ENCODE data around the gene DLG2.

DLG2 gene

DNA sequence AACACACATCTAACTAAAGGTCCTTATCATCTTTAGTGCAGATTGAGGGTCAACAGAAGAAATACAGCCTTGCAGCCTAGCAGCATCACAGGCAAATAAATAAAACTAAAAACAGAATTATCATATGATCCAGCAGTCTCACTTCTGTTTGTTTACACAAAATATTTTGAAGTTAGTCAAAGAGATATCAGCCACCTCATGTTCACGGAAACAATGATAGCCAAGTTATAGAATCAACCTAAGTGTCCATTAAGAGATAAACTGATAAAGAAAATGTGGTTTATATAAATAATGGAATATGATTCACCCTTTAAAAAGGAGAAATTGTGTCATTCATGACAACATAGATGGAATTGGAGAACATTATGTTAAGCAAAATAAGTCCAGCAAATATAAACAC, 1602.9 kb downstream of the DLG2 start:
- DNase-seq: no peak

DNA sequence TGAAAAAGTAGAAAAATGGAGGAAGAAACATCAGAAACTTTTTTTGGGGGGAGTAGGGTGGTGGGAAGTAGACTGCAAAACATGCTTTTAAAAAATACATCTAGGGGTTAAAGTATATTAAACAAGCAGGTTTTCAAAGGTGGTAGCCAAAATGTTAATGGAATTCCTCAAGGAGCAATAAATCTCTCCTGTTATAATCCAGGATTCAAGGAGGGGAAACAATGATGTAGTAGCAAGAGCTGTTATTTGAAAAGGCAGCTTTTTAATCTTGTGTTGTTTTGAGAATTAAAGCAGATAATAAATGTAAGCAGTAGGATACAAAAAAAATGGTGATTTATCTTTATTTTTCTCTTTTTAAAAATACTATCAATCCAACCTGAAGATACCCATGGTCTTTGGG, 1604.4 kb downstream of the DLG2 start:
- DNase-seq: no peak

DNA sequence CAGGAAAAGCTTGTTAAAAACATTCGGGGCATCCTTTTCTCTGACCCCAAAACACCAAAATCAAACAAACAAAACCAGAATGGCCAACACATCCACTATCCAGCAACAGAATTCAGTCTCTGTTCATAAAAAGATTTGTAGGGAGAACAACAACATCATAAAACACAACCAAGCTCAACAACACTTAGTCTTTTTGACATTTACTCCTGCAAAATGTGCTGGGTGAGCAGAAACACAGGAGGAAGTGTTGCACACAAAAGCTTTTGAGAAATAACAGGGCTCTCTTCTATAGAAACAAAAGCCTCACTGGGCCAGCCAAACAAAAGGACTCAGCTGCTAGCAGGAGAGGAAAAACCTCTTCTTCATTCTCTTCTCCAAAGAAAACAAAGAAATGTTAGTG, 1604.9 kb downstream of the DLG2 start:
- DNase-seq: no peak

DNA sequence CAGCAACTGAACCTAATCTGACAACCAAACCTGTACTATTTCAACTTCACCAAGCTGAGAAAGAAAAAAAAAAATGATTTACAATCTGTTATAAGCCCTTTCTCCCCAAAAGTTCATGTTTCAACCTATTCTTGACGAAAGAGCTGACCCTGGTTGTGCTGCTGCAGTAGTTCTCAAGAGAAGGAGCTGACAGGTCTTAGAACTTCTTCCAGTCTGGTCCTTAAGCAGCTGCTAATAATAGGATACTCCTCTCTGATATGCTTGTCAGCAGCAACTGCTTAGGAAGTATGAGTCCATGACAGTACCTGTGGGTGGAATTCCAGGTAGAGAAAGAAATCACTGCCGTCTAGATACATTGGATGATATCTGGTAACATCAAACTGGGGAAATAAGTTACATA, 1605.9 kb downstream of the DLG2 start:
- DNase-seq: no peak

DNA sequence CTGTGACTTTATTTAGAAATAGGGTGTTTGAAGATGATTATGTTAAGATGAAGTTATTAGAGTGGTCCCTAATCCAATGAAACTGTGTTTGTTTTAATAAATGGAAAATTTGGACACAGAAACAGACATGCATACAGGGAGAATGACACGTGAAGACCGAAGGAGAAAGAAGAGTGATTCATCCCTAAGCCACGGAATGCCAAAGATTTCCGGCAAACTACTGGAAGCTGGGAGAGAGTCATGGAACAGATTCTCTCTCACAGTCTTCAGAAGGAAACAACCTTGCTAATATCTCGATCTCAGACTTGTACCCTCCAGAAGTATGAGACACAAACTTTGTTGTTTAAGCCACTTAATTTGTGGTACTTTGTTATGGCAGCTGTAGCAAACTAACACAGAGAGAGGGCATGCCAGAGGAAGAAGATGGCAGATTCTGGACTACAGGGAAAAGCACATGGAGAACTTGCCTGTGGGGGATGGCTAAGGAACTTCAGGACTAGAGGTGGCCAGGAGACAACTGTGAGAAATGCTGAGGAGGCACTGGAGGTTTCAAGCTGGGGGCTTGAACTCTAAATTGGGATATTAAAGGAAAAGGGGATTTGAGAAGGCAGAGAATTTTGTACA, 1607.5 kb downstream of the DLG2 start:
- no peak for DNase-seq

DNA sequence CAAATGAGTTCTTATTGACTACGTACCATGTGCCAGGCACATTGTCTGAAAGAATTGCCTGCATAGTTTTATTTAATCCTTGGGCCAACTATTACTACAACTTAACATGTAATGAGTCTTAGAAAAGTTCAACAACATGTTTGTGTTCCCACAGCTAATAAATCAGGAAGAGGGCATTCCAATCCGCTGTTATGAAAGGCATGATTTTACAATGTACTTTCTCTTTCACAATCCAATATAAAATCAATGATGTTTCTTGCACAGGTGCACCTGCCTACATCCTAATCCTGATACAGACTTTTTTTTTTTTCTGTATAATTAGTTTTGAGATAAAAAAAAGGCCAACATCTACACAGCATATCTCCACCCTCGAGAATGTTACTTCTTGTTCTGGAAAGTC, 1612.6 kb downstream of the DLG2 start:
- DNase-seq: no peak

DNA sequence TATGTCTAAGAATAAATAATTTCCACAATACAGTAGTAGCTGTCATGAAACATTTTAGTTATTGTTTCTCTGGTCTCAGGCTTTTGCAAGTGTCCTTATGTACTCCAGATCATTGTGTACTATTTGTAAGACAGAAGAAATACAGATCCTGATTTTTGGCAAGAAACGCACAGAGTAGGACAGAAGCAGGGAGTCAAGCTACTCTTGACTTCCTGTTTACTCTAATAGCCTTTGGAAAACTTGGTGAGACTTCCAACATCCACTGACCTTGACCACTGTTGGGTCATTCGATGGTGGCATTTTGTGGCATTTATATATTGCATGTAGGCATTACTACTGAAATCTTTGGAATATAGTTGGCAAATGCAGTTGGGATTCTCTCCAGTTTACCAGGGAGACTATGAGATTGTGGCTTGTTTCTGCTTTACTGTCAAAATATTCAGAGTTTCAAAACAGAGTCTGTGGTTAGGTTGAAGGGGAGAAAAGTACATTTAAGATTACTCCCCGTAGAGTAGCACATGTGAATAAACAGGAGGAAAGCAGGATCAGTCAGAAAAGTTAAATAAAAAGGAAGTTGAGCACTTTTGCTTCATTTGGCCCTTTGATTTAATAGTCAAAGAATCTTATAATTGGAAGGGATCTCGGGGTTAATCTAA, 1614.8 kb downstream of the DLG2 start:
- no peak for DNase-seq

DNA sequence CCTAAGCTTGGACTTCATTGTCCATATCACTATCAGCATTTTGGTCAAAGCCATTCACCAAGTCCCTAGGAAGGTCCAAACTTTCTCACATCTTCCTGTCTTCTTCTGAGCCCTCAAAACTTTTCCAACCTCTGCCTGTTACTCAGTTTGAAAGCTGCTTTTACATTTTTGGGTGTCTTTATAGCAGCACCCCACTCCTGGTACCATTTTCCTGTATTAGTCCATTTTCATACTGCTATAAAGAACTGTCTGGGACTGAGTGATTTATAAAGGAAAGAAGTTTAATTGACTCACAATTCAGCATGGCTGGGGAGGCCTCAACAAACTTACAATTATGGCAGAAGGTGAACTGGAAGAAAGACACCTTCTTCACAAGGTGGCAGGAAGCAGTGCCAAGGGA, 1624.0 kb downstream of the DLG2 start:
- no peak for DNase-seq

DNA sequence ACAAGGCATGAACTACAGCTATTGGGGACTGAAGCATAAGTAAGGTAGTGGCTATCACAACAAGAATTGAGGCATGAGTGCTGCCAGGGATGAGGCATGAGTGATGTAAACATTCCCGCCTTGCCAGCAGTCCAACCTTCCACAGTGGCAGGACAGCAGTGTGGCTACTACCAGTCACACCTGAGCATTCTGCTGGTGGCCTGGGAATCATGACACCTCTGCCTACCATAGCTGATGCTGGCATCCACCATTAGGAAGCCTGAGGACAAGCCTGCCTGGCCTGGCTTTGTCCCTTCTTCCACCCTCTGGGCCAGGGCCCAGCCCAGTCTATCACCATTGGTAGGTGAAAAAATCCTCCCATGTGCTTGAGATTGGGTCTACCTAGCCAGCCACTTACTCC, 1628.2 kb downstream of the DLG2 start:
- no peak for DNase-seq

DNA sequence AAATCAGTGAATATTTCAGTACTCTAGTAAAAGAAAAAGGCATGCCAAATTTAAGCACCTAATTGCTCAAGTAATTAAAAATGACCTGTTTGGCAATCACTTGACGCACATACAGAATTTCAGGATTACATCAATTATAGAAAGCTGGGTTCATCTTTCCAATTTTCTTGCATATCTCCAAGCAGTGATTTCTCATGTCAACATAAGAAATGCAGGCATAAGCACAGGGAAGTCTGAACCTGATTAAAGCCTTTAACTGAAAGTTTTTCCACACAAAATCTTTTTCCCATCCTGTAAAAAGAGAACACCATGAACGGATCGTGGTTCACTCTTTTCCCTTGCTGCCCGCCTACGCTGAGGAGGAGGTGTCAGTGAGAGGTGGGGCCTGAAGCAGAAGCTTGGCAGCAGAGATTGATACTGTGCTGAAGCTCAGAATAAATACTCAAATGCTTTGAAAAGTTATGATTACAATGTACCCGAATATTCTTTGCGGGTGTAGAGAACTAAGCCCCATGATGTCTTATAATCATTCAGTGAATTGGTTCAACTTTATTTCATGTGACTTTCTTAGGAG, 1636.9 kb downstream of the DLG2 start:
- DNase-seq: no peak

DNA sequence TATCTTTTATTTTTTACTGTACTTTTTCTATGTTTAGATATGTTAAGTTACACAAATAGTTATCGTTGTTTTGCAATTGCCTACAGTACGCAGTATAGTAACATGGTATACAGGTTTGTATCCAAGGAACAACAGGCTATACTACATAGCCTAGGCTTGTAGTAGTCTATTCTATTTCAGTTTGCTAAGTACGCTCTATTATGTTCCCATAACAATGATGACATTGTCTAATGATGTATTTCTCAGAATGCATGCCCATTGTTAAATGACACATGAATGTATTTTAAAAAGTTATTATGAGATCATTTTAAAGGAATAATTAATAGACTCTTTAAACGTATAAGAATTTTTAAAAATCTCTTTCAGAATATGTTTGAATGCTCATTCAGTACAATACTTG, 1644.3 kb downstream of the DLG2 start:
- DNase-seq: no peak

DNA sequence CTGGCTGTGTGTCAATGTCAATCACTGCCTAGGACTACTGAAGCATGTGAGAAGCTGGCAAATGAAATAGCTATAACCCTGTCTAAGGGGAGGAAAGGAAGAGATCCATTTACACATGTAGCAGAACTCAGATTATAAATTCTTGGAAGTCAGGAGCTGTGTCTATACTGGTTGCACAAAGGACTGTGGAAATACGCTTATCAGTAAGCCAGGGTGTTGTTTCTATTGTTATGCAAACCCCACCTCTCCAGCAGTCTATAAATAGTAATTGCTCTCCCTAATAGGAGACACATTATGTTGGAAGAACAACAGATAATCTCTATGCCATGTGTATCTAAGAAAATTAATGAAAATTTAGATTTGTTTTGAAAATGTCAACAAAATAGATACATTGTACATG, 1647.6 kb downstream of the DLG2 start:
- DNase-seq: no peak

DNA sequence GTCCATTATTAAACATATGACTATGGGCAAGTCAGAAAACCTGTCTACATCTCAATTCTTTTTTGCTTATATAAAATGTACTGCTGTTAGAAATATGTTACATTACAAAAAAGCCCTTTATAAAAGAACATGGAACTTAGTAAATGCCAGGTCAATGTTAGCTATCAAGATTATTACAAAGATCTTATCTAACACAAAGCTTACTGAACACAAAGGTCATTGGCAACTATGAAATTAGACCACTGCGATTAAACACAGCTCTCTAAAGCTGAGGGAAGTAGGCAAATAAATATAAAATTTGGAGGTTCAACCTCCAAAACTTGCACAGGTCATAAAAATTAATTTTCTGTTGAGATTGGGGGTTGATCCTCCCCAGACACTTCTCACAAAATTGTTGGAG, 1648.2 kb downstream of the DLG2 start:
- DNase-seq: no peak

DNA sequence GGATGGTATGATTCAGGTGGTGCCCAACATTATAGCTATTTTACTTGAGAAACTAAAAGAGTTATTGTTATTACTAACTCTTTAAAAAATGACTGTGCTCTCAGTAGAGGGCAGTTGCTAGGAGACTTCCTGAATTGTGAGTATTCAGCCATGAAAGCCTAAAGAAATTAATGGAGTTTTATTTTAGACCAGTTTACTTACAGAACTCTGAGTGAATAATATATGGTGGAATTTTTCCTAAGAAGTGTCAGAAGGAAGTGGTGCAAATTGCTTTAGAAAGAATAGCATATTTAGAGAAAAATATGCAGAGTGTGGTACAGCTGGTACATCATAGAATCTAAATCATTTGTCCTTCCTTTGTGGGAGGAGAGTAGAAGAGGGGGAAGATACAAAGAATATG, 1651.1 kb downstream of the DLG2 start:
- DNase-seq: no peak

DNA sequence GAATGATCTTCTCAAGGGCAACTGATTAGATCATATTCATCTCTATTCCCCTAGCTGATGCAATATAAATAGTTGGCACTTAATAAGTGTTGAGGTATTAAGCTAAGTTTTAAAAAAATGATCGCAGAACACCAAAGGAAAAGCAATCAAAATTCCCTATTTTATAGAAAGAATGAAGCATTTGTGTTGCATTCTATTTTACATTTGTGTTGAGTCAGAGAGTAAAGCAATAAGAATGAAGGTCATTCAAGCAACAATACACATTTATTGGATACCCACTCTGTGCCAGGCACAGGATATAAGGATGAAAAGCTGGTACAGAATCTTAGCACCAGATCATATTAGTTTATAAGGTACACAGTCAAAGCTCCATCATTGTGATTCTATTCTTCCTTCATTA, 1654.6 kb downstream of the DLG2 start:
- DNase-seq: no peak

DNA sequence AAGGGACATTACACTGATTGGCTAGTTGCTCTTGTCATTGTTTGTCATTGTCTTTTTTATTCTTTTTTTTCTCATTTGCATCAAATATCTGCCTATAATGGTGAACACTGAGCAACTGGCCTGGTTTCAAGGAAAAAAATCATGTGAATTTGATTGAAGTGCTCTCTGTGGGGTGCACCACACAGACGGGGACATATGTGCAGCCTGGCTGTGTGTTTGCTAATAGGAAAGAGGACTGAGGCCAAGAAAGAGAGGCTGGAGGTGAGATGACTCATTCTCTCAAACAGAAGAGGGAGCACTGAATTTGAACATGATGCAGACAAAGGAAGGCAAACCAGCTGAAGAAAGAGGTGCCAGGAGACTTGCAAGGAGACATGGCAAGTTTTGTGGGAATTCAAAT, 1656.1 kb downstream of the DLG2 start:
- no peak for DNase-seq

DNA sequence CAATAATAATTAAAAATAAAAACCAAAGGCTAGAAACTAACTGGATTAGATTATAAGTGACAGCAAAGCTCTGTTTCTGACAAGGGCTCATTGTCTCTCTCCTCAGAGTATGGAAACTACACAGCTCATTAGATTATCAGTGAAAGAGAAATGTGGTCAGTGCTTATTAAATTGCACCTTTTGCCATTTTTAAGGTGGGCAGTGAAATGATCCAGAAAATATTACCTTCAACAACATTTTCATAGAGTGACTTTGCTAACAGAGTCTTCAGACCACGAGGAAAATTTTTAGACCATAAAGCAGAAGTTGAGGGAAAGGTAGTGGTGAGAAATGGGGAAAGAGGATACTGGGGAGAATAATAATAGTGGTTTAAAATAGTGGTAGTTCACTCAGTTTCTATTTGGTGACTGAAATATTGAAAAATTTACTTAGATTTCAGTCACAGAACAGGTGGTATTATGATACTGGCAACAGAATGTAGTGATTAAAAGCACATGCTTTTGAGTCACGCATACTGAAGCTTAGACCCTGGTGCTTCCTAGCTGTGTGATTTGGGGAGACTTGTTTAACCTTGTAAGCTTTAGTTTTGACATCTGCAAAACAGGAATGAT, 1657.0 kb downstream of the DLG2 start:
- DNase-seq: no peak

DNA sequence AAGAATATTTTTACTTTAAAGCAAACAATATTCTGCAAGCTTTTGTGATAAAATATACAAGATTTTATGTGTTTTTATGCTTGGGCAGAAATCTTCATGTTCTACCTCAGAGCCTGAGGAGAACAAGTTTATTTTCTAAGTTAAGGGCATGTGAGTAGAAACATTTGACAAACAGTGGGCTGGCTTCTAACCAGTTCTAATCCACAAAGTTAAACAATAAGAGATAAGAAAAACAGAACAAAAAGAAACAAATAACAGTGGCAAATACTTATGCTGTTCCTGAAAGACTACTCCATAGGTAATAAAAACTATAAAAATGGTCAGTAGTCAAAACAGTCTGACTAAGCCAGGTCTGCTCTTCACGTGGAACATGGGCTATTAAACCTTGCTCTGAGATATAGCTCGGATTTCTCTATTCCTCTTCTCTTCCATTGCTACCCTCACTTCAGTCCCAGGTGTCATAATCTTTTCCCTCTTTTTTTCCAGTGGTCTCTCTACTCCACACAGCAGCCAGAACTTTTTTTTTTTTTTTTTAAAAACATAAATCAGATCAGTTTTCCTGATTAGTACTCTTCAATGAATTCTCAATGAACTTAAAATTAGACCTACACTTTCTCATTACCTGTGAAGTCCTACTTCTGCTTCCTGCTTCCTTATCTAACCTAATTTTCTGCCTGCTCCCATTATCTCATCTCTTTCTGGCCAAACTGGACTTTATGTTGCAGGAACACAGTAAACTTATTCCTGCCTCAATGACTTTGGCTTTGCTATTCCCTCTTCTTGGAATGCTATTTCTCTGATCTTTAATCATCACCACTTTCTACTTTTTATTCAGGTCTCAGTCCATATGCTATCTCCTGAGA, 1669.9 kb downstream of the DLG2 start:
- no peak for DNase-seq

DNA sequence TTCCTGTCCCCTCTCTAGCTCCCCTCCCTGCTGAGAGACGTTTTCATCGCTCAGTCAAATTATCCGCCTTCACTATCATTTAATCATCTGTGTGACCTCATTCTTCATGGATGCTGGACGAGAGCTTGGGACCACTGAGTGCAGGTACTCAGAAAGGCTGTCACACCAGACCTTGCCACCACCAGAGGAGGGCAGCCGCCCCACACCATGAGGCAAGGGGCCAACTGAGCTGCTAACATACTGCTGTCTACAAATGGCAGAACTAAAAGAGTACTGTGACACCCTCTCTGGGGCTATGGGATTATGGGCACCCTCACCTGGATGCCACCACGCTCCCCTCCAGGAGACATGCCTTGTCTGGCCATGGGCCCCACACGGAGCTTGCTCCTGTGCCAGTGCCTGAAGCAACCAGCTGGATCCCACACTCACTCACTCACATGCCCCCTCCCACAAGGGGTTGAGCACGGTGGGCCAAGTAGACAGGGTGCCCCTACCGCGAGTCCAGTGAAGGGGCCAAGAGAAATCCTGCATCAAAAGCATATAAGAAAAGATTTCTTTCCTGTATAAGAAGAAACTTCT, 1670.9 kb downstream of the DLG2 start:
- no peak for DNase-seq

DNA sequence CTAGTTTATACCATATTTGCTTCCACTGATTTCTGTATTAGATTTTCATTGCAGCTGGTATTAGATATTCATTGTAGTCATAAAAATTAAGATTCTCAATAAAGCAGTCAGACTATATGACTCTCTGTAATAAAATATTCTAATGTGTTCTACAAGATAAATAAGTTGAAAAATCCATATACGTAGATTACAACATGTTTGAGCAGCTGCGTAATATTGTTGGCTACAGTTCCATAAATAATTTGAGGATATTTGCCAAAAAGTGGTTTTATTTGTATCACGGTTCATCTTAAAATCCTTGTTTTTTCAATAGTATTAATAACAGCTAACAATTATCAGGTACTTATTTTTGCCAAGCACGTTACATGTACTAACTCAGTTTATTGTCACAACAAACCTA, 1672.4 kb downstream of the DLG2 start:
- no peak for DNase-seq

DNA sequence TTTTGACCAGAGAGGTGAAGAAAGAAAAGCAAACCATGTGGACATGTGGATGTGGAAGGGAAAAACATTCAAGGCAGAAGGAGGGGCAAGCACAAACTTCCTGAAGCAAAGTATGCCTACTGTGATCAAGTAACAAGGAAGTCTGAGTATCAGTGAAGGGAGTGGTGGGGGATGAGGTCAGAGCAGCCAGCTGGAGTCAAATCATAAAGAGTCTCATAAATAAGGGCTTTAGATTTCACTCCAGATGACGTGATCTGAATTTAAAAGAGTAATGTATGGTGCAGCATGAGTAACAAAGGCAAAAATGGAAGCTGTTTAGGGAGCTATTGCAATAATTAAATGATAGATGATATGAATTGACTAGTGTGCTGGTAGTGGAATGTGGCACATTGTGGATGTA, 1675.6 kb downstream of the DLG2 start:
- no peak for DNase-seq

DNA sequence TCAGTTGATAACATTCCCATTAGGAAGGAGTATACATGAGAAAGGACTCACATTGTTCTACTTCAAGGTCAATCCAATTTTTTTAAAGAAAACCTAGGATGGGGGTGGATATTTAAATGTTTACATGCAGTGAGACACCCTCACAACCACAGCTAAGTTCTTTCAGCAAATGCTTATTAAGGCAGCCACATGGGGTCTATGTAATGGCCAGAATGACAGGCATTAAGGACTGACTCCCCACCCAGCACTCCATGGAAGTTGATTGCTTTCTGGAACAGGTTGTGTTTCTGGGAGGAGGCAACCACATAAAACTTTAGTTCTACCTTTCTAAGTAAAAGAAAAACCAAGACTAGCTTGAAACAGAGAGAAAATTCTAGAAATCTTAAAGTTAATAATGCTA, 1678.9 kb downstream of the DLG2 start:
- no peak for DNase-seq

DNA sequence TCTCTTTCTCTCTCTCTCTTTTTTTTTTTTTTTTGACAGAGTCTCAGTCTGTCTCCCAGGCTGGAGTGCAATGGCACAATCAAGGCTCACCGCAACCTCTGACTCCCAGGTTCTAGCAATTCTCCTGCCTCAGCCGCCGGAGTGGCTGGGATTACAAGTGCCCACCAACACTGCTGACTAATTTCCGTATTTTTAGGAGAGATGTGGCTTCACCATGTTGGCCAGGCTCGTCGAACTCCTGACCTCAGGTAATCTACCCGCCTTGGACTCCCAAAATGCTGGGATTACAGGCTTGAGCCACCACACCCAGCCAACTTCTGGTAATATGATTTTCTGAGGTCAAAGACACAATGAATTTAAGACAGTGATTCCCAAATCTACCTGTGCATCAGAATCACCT, 1681.2 kb downstream of the DLG2 start:
- DNase-seq: no peak
